ENCODE measurements around the gene FAM174C.
A peak's percentile ranks its signal among the peaks of the same experiment; 100 is the strongest.

DNA sequence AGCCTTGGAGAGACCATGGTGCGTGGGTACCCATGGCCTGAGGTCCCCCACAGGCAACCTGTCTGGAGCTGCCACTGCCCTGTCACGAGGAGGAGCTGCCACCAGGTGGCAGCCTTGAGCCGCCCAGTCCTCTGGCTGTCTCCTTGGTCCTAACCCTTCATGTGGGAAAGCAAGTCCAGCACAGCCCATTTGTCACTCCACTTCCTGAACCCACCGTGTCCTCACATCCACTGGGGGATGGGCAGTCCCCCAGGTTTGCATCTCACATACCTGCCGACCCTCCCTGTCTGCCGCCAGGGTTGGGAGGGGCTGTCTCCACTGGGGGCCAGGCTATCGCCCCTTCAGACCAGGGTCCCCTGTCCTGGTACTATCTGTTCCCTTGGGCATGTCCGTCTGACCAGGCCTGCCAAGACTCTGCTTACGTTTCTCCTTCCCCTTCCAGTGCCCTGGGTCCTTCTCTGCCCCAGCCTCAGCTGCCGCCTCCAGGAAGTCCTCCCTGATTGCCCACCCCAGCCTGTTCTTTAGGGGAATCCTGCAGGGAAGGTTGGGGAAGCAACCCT, 4.5 kb downstream of the FAM174C start:
- TF ChIP-seq, protein P1, sequence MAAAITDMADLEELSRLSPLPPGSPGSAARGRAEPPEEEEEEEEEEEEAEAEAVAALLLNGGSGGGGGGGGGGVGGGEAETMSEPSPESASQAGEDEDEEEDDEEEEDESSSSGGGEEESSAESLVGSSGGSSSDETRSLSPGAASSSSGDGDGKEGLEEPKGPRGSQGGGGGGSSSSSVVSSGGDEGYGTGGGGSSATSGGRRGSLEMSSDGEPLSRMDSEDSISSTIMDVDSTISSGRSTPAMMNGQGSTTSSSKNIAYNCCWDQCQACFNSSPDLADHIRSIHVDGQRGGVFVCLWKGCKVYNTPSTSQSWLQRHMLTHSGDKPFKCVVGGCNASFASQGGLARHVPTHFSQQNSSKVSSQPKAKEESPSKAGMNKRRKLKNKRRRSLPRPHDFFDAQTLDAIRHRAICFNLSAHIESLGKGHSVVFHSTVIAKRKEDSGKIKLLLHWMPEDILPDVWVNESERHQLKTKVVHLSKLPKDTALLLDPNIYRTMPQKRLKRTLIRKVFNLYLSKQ (tag by site-specific recombination; IDR thresholded peaks at IDR 0.05; ENCODE audit: borderline replicate concordance): no peak
- TF ChIP-seq, protein P2, sequence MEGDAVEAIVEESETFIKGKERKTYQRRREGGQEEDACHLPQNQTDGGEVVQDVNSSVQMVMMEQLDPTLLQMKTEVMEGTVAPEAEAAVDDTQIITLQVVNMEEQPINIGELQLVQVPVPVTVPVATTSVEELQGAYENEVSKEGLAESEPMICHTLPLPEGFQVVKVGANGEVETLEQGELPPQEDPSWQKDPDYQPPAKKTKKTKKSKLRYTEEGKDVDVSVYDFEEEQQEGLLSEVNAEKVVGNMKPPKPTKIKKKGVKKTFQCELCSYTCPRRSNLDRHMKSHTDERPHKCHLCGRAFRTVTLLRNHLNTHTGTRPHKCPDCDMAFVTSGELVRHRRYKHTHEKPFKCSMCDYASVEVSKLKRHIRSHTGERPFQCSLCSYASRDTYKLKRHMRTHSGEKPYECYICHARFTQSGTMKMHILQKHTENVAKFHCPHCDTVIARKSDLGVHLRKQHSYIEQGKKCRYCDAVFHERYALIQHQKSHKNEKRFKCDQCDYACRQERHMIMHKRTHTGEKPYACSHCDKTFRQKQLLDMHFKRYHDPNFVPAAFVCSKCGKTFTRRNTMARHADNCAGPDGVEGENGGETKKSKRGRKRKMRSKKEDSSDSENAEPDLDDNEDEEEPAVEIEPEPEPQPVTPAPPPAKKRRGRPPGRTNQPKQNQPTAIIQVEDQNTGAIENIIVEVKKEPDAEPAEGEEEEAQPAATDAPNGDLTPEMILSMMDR (tag by site-specific recombination; IDR thresholded peaks at IDR 0.05): peak; percentile 95
- TF ChIP-seq, protein P3, sequence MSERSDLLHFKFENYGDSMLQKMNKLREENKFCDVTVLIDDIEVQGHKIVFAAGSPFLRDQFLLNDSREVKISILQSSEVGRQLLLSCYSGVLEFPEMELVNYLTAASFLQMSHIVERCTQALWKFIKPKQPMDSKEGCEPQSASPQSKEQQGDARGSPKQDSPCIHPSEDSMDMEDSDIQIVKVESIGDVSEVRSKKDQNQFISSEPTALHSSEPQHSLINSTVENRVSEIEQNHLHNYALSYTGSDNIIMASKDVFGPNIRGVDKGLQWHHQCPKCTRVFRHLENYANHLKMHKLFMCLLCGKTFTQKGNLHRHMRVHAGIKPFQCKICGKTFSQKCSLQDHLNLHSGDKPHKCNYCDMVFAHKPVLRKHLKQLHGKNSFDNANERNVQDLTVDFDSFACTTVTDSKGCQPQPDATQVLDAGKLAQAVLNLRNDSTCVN (tag by site-specific recombination; optimal IDR thresholded peaks at IDR 0.05): peak; percentile 17
- TF ChIP-seq, protein P4, sequence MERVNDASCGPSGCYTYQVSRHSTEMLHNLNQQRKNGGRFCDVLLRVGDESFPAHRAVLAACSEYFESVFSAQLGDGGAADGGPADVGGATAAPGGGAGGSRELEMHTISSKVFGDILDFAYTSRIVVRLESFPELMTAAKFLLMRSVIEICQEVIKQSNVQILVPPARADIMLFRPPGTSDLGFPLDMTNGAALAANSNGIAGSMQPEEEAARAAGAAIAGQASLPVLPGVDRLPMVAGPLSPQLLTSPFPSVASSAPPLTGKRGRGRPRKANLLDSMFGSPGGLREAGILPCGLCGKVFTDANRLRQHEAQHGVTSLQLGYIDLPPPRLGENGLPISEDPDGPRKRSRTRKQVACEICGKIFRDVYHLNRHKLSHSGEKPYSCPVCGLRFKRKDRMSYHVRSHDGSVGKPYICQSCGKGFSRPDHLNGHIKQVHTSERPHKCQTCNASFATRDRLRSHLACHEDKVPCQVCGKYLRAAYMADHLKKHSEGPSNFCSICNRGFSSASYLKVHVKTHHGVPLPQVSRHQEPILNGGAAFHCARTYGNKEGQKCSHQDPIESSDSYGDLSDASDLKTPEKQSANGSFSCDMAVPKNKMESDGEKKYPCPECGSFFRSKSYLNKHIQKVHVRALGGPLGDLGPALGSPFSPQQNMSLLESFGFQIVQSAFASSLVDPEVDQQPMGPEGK (tag by site-specific recombination; IDR thresholded peaks at IDR 0.05): peak; percentile 45; the same call in 1 of the 2 replicates
